Small intestine (tissue), 7 donors: Measurements from ENCODE around the gene B4GALNT4. TPM values are rescaled to one million over a fixed set of nuclear protein-coding genes. Genes with fewer than 3 reads are reported as not detected.
A peak's percentile ranks its signal among the peaks of the same experiment; 100 is the strongest.
"Not testable (repeated sequence)": the region's sequence is repeated elsewhere in the genome, so short reads cannot be mapped to it uniquely, and the experiment has no call there.

Experiments used
- DNase-seq, 2 donors: peaks; one replicate each; pipeline versions ENCODE4 v3.0.0 to v3.0.0-alpha.2; 2013
- FAIRE-seq: peaks from 2 replicates; lab custom pipeline; 2012; peaks lifted over from hg19 to GRCh38; lab: Jason Lieb, UNC
- H3K27ac ChIP-seq, 3 donors: one replicate each; pipeline ENCODE4 v1.5.1; 2013; ENCODE audit warnings: low read length in 2 of 3, mild to moderate bottlenecking in 2 of 3, control low read depth in 1 of 3, inconsistent platforms in 1 of 3, low read depth in 1 of 3, moderate library complexity in 1 of 3
- H3K27me3 ChIP-seq, 3 donors: one replicate each; pipeline ENCODE4 v1.6.1; 2013; ENCODE audit warnings: low read length in 3 of 3, inconsistent platforms in 1 of 3; ENCODE audit not compliant: control insufficient read depth in 3 of 3, insufficient read depth in 3 of 3
- H3K36me3 ChIP-seq, 3 donors: one replicate each; pipeline ENCODE4 v1.6.1; 2013; ENCODE audit warnings: low read length in 3 of 3, inconsistent platforms in 1 of 3, low read depth in 1 of 3, mild to moderate bottlenecking in 1 of 3, moderate library complexity in 1 of 3; ENCODE audit not compliant: control insufficient read depth in 3 of 3, insufficient read depth in 2 of 3
- H3K4me1 ChIP-seq, 3 donors: one replicate each; pipeline ENCODE4 v1.6.1; 2013; ENCODE audit warnings: low read length in 2 of 3, inconsistent platforms in 1 of 3, low read depth in 1 of 3, mild to moderate bottlenecking in 1 of 3, moderate library complexity in 1 of 3; ENCODE audit not compliant: control insufficient read depth in 3 of 3, insufficient read depth in 2 of 3
- H3K4me3 ChIP-seq, 3 donors: one replicate each; pipeline ENCODE4 v1.5.1; 2013; ENCODE audit warnings: low read length in 3 of 3, control low read depth in 1 of 3, inconsistent platforms in 1 of 3, low read depth in 1 of 3, mild to moderate bottlenecking in 1 of 3, moderate library complexity in 1 of 3
- H3K9me3 ChIP-seq, 2 donors: one replicate each; pipeline ENCODE4 v1.6.1; 2013; ENCODE audit warnings: low read depth in 1 of 2, low read length in 1 of 2; ENCODE audit not compliant: control insufficient read depth in 2 of 2, insufficient read depth in 1 of 2
- WGBS, 3 donors: extraction: QIAGEN DNeasy Blood & Tissue Kit; methylation state at CpG; one replicate each; pipeline ENCODE4 v1.1.7; 2013; 5-methylcytosine and 5-hydroxymethylcytosine counted together
- polyA plus RNA-seq, 4 donors: library from polyadenylated mRNA; stranded (reverse) in 3 of 4; unstranded in 1 of 4; fragments of 200-250 nt in 3 of 4; fragments of 120-200 nt in 1 of 4; gene quantifications; one replicate each; pipeline versions ENCODE4 v1.2.1 to v1.2.3, GENCODE V29; 2013
- donor health status: healthy with polysubstance abuse.
- donor health status: control.
- donor health status: control.
- donor health status: Bipolar disorder and iron deficiency.
- donor health status: healthy.

B4GALNT4 gene
- polyA plus RNA-seq, 4 donors = 4.5 to 23.8 (median 7.5) TPM

DNA sequence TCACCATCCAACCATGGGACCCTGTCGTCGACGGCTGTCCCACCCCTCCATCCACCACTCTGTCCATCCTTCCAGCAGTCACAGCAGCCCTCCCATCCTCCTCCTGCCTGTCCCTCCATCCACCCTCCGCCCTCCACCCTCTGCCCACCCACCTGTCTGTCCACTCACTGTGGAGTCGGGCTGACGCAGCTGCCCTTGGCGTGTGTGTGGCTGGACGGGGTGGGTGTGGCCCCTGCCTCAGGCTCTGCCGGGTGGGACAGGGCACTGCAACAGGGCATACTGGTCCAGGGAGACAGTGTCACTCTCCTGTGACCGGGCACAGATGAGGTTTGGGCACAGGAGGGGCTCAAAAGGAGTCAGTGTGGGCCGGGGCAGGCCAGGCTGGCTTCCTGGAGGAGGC is 26.6 kb downstream of the B4GALNT4 start:
- peaks cover 0 to 44% (median 11%) of the 10 kb centered on the region in 3 donors for H3K36me3 ChIP-seq
- H3K27ac ChIP-seq = peak overlapping the region in 1 of 3 donors; percentile 92
- H3K9me3 ChIP-seq = peaks cover 0 to 6% of the 10 kb centered on the region in 2 donors
- peaks cover 0 to 4% (median 0%) of the 10 kb centered on the region in 3 donors for H3K27me3 ChIP-seq
- FAIRE-seq = no peak
- H3K4me1 ChIP-seq = peaks cover 0 to 25% (median 0%) of the 10 kb centered on the region in 3 donors
- peak overlapping the region in 2 of 3 donors; percentile 71 to 74 for H3K4me3 ChIP-seq
- no peak for DNase-seq
- 65 to 78% (median 77%) methylated on average over 11 of the region's 11 CpGs for WGBS, 3 donors

GRCh38 chr11:396511-396947 is 27.2 kb downstream of the B4GALNT4 start:
- FAIRE-seq = no peak
- Histone ChIP-seq H3K27ac (no peak overlapping the region), H3K9me3 (peaks cover 0 to 6% of the 10 kb centered on the region in 2 donors), H3K4me3 (peak overlapping the region in 2 of 3 donors; percentile 32 to 74), H3K27me3 (peaks cover 0 to 4% (median 0%) of the 10 kb centered on the region in 3 donors), H3K36me3 (peaks cover 0 to 44% (median 11%) of the 10 kb centered on the region in 3 donors), H3K4me1 (peaks cover 0 to 25% (median 0%) of the 10 kb centered on the region in 3 donors)
- 54 to 85% (median 57%) methylated on average over 18 to 23 of the region's 23 CpGs for WGBS, 3 donors
- DNase-seq = no peak

- H3K27ac ChIP-seq = no peak overlapping the region
- peaks cover 0 to 4% (median 0%) of the 10 kb centered on the region in 3 donors for H3K27me3 ChIP-seq
- WGBS, 3 donors = 43 to 77% (median 61%) methylated on average over 35 to 43 of the region's 43 CpGs
- peaks cover 0 to 44% (median 11%) of the 10 kb centered on the region in 3 donors for H3K36me3 ChIP-seq
- peak in 1 of 2 donors; percentile 35 for DNase-seq
- no peak for FAIRE-seq
- H3K4me1 ChIP-seq = peaks cover 0 to 25% (median 0%) of the 10 kb centered on the region in 3 donors
- H3K4me3 ChIP-seq = peak overlapping the region in 1 of 3 donors; percentile 32
- peaks cover 0 to 6% of the 10 kb centered on the region in 2 donors for H3K9me3 ChIP-seq
Observed at GRCh38 chr11:396948-397548, 27.7 kb downstream of the B4GALNT4 start.

GRCh38 chr11:398826-399225 is 29.5 kb downstream of the B4GALNT4 start:
- FAIRE-seq (no peak), DNase-seq (no peak)
- WGBS, 3 donors = 90 to 96% (median 93%) methylated on average over 20 of the region's 20 CpGs
- H3K4me1 ChIP-seq = peaks cover 0 to 12% (median 0%) of the 10 kb centered on the region in 3 donors
- H3K4me3 ChIP-seq = no peak overlapping the region
- H3K36me3 ChIP-seq = peaks cover 0 to 53% (median 14%) of the 10 kb centered on the region in 3 donors
- H3K9me3 ChIP-seq = peaks cover 0 to 6% of the 10 kb centered on the region in 2 donors
- H3K27ac ChIP-seq = no peak overlapping the region
- peaks cover 0 to 4% (median 0%) of the 10 kb centered on the region in 3 donors for H3K27me3 ChIP-seq

GRCh38 chr11:399731-400211 is 30.5 kb downstream of the B4GALNT4 start:
- DNase-seq = no peak
- no peak for FAIRE-seq

DNA sequence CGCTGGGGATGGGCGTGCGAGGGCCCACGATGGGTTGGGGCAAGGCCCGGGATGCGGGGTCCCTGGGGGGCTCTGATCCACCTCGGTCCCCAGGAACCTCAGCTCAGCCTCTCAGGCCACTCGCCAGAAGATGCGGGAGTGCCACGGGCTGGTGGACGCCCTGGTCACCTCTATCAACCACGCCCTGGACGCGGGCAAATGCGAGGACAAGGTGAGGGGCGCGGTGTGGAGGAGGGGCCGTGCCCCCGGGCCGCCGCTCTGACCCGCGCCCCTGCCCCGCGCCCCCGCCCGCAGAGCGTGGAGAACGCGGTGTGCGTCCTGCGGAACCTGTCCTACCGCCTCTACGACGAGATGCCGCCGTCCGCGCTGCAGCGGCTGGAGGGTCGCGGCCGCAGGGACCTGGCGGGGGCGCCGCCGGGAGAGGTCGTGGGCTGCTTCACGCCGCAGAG is 31.0 kb downstream of the B4GALNT4 start:
- Histone ChIP-seq H3K27ac (no peak overlapping the region), H3K4me3 (no peak overlapping the region), H3K9me3 (peaks cover 0 to 6% of the 10 kb centered on the region in 2 donors), H3K36me3 (peaks cover 0 to 64% (median 18%) of the 10 kb centered on the region in 3 donors), H3K4me1 (peaks cover 0 to 12% (median 0%) of the 10 kb centered on the region in 3 donors), H3K27me3 (peaks cover 0 to 4% (median 0%) of the 10 kb centered on the region in 3 donors)
- FAIRE-seq (no peak), DNase-seq (no peak)
- WGBS, 3 donors = 43 to 91% (median 81%) methylated on average over 33 to 50 of the region's 50 CpGs

More at GRCh38 chr11:399731-400211, 30.5 kb downstream of the B4GALNT4 start:
- H3K27me3 ChIP-seq = peaks cover 0 to 4% (median 0%) of the 10 kb centered on the region in 3 donors
- H3K9me3 ChIP-seq = peaks cover 0 to 6% of the 10 kb centered on the region in 2 donors
- H3K4me1 ChIP-seq = peaks cover 0 to 12% (median 0%) of the 10 kb centered on the region in 3 donors
- WGBS, 3 donors = 54 to 93% (median 84%) methylated on average over 21 of the region's 21 CpGs
- H3K36me3 ChIP-seq = peaks cover 0 to 63% (median 18%) of the 10 kb centered on the region in 3 donors
- H3K4me3 ChIP-seq = no peak overlapping the region
- H3K27ac ChIP-seq = no peak overlapping the region

- H3K9me3 ChIP-seq, H3K27me3 ChIP-seq, H3K4me3 ChIP-seq, H3K27ac ChIP-seq, FAIRE-seq, DNase-seq: not testable (repeated sequence)
- H3K4me1 ChIP-seq = peaks cover 0 to 11% (median 0%) of the 10 kb centered on the region in 3 donors
- peaks cover 0 to 66% (median 18%) of the 10 kb centered on the region in 3 donors for H3K36me3 ChIP-seq
- WGBS, 3 donors = no CpG with 5 or more reads among the region's 52 CpGs
Observed at GRCh38 chr11:401196-401595, 31.9 kb downstream of the B4GALNT4 start.

DNA sequence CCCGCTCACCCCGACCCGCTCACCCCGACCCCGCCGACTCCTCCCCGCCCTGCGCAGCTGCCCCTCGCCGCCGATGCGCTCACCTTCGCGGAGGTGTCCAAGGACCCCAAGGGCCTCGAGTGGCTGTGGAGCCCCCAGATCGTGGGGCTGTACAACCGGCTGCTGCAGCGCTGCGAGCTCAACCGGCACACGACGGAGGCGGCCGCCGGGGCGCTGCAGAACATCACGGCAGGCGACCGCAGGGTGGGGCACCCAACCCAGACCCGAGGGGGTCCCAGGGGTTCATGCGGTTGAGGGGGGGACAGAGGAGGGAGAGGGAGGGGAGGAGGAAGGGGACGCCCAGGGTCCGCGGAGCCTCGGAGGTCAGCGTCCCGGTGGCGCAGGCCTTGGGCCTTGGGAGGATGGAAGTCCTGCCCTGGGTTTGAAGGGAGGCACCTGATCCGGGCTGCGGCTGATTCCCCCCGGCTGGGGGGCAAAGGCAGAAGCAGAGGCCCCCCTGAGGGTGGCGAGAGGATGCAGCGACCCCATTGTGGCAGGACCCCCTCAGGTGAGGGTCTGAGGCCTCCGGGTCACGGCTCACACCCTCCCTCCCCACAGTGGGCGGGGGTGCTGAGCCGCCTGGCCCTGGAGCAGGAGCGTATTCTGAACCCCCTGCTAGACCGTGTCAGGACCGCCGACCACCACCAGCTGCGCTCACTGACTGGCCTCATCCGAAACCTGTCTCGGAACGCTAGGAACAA is 33.9 kb downstream of the B4GALNT4 start:
- Histone ChIP-seq H3K27me3 (peaks cover 0 to 4% (median 0%) of the 10 kb centered on the region in 3 donors), H3K4me3 (no peak overlapping the region), H3K9me3 (peaks cover 0 to 6% of the 10 kb centered on the region in 2 donors), H3K4me1 (peaks cover 0 to 13% (median 3%) of the 10 kb centered on the region in 3 donors), H3K27ac (no peak overlapping the region), H3K36me3 (peaks cover 0 to 61% (median 12%) of the 10 kb centered on the region in 3 donors)
- DNase-seq = no peak
- 70 to 90% (median 88%) methylated on average over 44 to 55 of the region's 55 CpGs for WGBS, 3 donors
- FAIRE-seq = no peak
